ENCODE data around the gene DDX42. TPM values are rescaled to one million over a fixed set of nuclear protein-coding genes. Genes with fewer than 3 reads are reported as not detected.
A peak's percentile ranks its signal among the peaks of the same experiment; 100 is the strongest.
"Not testable (repeated sequence)": the region's sequence is repeated elsewhere in the genome, so short reads cannot be mapped to it uniquely, and the experiment has no call there.

The DDX42 gene
- total RNA-seq, 1 experiment from 2014 or later: 184 TPM

- no peak overlapping the region; a peak in 1 of 5 replicates for H3K4me3 Mint-ChIP-seq
- no peaks in the 10 kb centered on the region for H3K27me3 ChIP-seq (ENCODE audit: insufficient read depth, low read length)
- no peak overlapping the region for H2AFZ ChIP-seq (ENCODE audit: low read length)
Observed at GRCh38 chr17:63859257-63859656, 85.3 kb downstream of the DDX42 start.

GRCh38 chr17:63866625-63867024 is 92.7 kb downstream of the DDX42 start:
- not testable (repeated sequence) for H3K23ac ChIP-seq (ENCODE audit: insufficient read length, low read depth, low read length)

More at GRCh38 chr17:63859257-63859656, 85.3 kb downstream of the DDX42 start:
- H2AK5ac ChIP-seq (ENCODE audit: insufficient read length, low read length): no peak overlapping the region
- no peak overlapping the region for H2BK12ac ChIP-seq (ENCODE audit: insufficient read length, low read depth, low read length)
- H3K4ac ChIP-seq (ENCODE audit: low read depth, low read length): no peak overlapping the region
- no peak overlapping the region for H3K18ac ChIP-seq (ENCODE audit: insufficient read length, low read depth, low read length)
- Mint-ChIP-seq H3K27ac (no peak overlapping the region; a peak in 1 of 7 replicates), H3K4me1 (no peaks in the 10 kb centered on the region), H3K36me3 (ENCODE audit: insufficient read depth in 1 of 3, low read depth in 3 of 3) (no peaks in the 10 kb centered on the region), H3K9me3 (no peaks in the 10 kb centered on the region), H3K27me3 (ENCODE audit: low read depth) (peaks cover 23% of the 10 kb centered on the region)
- no peak overlapping the region for H4K8ac ChIP-seq (replicated peaks; ENCODE audit: insufficient read length, low read depth, low read length)
- no peak for DNase-seq
- H3K79me2 ChIP-seq (ENCODE audit: insufficient read depth, low read length): no peaks in the 10 kb centered on the region
- no peak overlapping the region for H3K56ac ChIP-seq (ENCODE audit: insufficient read length, low read depth, low read length)
- no peak overlapping the region for H2BK20ac ChIP-seq (ENCODE audit: low read depth, low read length, poor library complexity, severe bottlenecking)
- no peak overlapping the region for H2BK120ac ChIP-seq (ENCODE audit: low read depth, low read length, poor library complexity, severe bottlenecking)
- no peak overlapping the region for H3K14ac ChIP-seq (ENCODE audit: insufficient read depth, low read length)
- no CpG with 5 or more reads among the region's 3 CpGs for WGBS (ENCODE audit: extremely low coverage, insufficient read length, low lambda C conversion rate)
- H3K4me2 ChIP-seq (ENCODE audit: insufficient read depth, insufficient read length, low read length): no peak overlapping the region
- H2BK5ac ChIP-seq (ENCODE audit: insufficient read length, low read length): no peak overlapping the region
- H2BK15ac ChIP-seq (ENCODE audit: low read depth, low read length): no peak overlapping the region
- no peak overlapping the region for H3K23ac ChIP-seq (ENCODE audit: insufficient read length, low read depth, low read length)
- H3K9ac ChIP-seq (ENCODE audit: extremely low read depth, insufficient read length, low read length): no peak overlapping the region
- no peak overlapping the region for H3T11ph ChIP-seq (ENCODE audit: low read length)
- no peak overlapping the region for H4K91ac ChIP-seq (ENCODE audit: insufficient read length, low read depth, low read length)
- no peak overlapping the region for H3K27ac ChIP-seq (ENCODE audit: insufficient read length, low read depth, low read length)
- H3K4me1 ChIP-seq (ENCODE audit: insufficient read depth, low read length): no peaks in the 10 kb centered on the region
- TF ChIP-seq CTCF (conservative IDR thresholded peaks at IDR 0.05): no peak
- no peak overlapping the region for H4K5ac ChIP-seq (ENCODE audit: insufficient read length, low read depth, low read length)
- no peaks in the 10 kb centered on the region for H3K9me3 ChIP-seq (ENCODE audit: control insufficient read depth, low read depth, low read length)
- no peaks in the 10 kb centered on the region for H4K20me1 ChIP-seq (ENCODE audit: control insufficient read depth, insufficient read depth, insufficient read length)
- no peaks in the 10 kb centered on the region for H3K23me2 ChIP-seq (ENCODE audit: insufficient read length, low read depth, low read length, poor library complexity, severe bottlenecking)
- no peaks in the 10 kb centered on the region for H3K79me1 ChIP-seq (ENCODE audit: insufficient read depth, low read depth, low read length, poor library complexity, severe bottlenecking)

More at GRCh38 chr17:63866625-63867024, 92.7 kb downstream of the DDX42 start:
- not testable (repeated sequence) for H2BK120ac ChIP-seq (ENCODE audit: low read depth, low read length, poor library complexity, severe bottlenecking); H3K27ac Mint-ChIP-seq; H3K18ac ChIP-seq (ENCODE audit: insufficient read length, low read depth, low read length); H4K5ac ChIP-seq (ENCODE audit: insufficient read length, low read depth, low read length); H3K9ac ChIP-seq (ENCODE audit: extremely low read depth, insufficient read length, low read length); H3K23me2 ChIP-seq (ENCODE audit: insufficient read length, low read depth, low read length, poor library complexity, severe bottlenecking); H3K27me3 Mint-ChIP-seq (ENCODE audit: low read depth); H2AK5ac ChIP-seq (ENCODE audit: insufficient read length, low read length); H4K20me1 ChIP-seq (ENCODE audit: control insufficient read depth, insufficient read depth, insufficient read length); H3K79me2 ChIP-seq (ENCODE audit: insufficient read depth, low read length); H2BK15ac ChIP-seq (ENCODE audit: low read depth, low read length); H3K9me3 ChIP-seq (ENCODE audit: control insufficient read depth, low read depth, low read length); H3K4me1 ChIP-seq (ENCODE audit: insufficient read depth, low read length); H4K91ac ChIP-seq (ENCODE audit: insufficient read length, low read depth, low read length); H2BK12ac ChIP-seq (ENCODE audit: insufficient read length, low read depth, low read length); H3K4me2 ChIP-seq (ENCODE audit: insufficient read depth, insufficient read length, low read length); H3K4me3 Mint-ChIP-seq; H3T11ph ChIP-seq (ENCODE audit: low read length); H3K14ac ChIP-seq (ENCODE audit: insufficient read depth, low read length); H3K9me3 Mint-ChIP-seq; H2AFZ ChIP-seq (ENCODE audit: low read length); H3K36me3 Mint-ChIP-seq (ENCODE audit: insufficient read depth in 1 of 3, low read depth in 3 of 3); H2BK20ac ChIP-seq (ENCODE audit: low read depth, low read length, poor library complexity, severe bottlenecking); H3K56ac ChIP-seq (ENCODE audit: insufficient read length, low read depth, low read length); H3K79me1 ChIP-seq (ENCODE audit: insufficient read depth, low read depth, low read length, poor library complexity, severe bottlenecking); H3K4me1 Mint-ChIP-seq; H3K4ac ChIP-seq (ENCODE audit: low read depth, low read length); H3K27ac ChIP-seq (ENCODE audit: insufficient read length, low read depth, low read length); H2BK5ac ChIP-seq (ENCODE audit: insufficient read length, low read length); H4K8ac ChIP-seq (replicated peaks; ENCODE audit: insufficient read length, low read depth, low read length); H3K27me3 ChIP-seq (ENCODE audit: insufficient read depth, low read length)
- no CpG with 5 or more reads among the region's 7 CpGs for WGBS (ENCODE audit: extremely low coverage, insufficient read length, low lambda C conversion rate)
- peak; percentile 73 for DNase-seq
